Measurements from ENCODE around the gene ELMO3. TPM values are rescaled to one million over a fixed set of nuclear protein-coding genes. Genes with fewer than 3 reads are reported as not detected.

ELMO3 gene
- total RNA-seq, 2 experiments from 2014 or later, result 7.6 to 7.8 TPM

DNA sequence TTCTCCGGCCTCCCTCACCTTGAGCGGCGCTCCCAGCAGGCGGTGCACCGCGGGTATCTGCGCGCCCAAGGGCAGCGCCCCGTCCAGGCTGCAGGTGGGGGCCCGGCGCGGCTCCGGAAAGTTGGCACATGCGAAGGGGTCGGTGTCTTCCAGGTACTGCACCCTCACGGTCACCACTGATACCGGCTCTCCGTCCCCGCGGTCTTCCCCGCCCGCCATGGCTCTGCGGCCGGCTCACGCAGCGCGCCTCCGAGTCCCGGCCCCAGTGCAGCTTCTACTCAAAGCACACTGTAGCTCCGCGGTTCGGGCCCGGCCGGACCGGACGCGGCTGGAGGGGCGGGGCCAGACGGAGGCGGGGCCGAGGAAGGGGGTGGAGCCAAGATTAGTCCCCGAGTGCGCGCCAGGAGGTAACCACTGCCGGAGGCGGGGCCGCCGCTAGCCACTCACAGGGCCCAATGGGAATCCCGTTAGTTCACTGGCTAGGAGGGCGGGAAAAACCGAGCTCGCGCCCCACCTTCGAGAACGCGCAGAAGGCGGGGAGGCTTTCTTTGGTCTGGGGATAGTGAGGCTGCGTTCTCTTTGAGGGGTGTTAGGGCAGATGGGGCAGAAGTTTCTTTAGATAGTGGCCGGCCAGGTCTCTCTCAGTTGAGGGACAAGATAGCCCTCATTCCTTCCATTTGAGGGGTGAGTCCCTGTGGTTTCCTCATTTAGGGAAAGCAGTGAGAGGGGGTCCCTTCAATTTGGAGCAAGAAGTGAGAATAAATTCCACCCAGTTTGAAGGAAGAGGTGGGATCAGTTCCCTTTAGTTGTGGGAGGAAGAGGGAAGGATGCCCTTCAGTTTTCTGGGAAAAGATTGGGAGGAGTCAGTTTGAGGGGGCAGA, 48.5 kb downstream of the ELMO3 start, which contains the start of gene FHOD1:
FHOD1 (minus strand) TSS at position 290 of the 881 bp plus-strand sequence; CDS start at position 219, 71 bp downstream.
- Histone ChIP-seq H3K79me2 (ENCODE audit: insufficient read depth, low read depth, low read length) (no peaks in the 10 kb centered on the region; the same call in 1 of the 2 replicates), H2AFZ (ENCODE audit: low read length) (peak within 1 kb of the TSS; percentile 73; the same call in 1 of the 2 replicates), H3K9me3 (ENCODE audit: low read length) (no peaks in the 10 kb centered on the region), H3K4me2 (ENCODE audit: low read length) (peak within 1 kb of the TSS; percentile 94), H3K9me2 (ENCODE audit: insufficient read depth, low read length) (no peaks in the 10 kb centered on the region), H3K4me1 (ENCODE audit: insufficient read depth, low read length, poor library complexity, severe bottlenecking) (peaks cover 47% of the 10 kb centered on the region), H3K36me3 (ENCODE audit: insufficient read depth, low read length) (no peaks in the 10 kb centered on the region), H4K20me1 (ENCODE audit: insufficient read depth, low read length) (no peaks in the 10 kb centered on the region), H3K27ac (ENCODE audit: low read depth, low read length, poor library complexity, severe bottlenecking) (peak within 1 kb of the TSS; percentile 70), H3K4me3 (ENCODE audit: low read depth, low read length, poor library complexity, severe bottlenecking) (peak within 1 kb of the TSS; percentile 86)
- CTCF ChIA-PET (ENCODE audit: unreplicated experiment), result interaction anchor here (0.5 to 1.0 kb wide), 3 partner anchors 20 to 50 kb away, joined by 3 to 5 read pairs (median 5); partner anchors contain the start of gene TMEM208
- BruUV-seq (replicated peaks), result no TSS peak
- peak; percentile 98 for DNase-seq (ENCODE audit: low spot score)
- intact Hi-C loops (cut with micrococcal nuclease; ENCODE audit: unreplicated experiment), result loop anchor here (1.0 to 2.0 kb wide), 2 partner anchors 20 to 55 kb away; partner anchors contain the start of genes E2F4 and TMEM208
- POLR2A ChIA-PET, result interaction anchor here (0.5 to 1.5 kb wide), 6 partner anchors 12 to 273 kb away, joined by 3 to 5 read pairs (median 4); partner anchors contain the start of gene TMEM208
- no peak for TF ChIP-seq EZH2phosphoT487 (IDR thresholded peaks at IDR 0.05; ENCODE audit: borderline replicate concordance, low read depth, low read length)
- TF ChIP-seq, protein P1, sequence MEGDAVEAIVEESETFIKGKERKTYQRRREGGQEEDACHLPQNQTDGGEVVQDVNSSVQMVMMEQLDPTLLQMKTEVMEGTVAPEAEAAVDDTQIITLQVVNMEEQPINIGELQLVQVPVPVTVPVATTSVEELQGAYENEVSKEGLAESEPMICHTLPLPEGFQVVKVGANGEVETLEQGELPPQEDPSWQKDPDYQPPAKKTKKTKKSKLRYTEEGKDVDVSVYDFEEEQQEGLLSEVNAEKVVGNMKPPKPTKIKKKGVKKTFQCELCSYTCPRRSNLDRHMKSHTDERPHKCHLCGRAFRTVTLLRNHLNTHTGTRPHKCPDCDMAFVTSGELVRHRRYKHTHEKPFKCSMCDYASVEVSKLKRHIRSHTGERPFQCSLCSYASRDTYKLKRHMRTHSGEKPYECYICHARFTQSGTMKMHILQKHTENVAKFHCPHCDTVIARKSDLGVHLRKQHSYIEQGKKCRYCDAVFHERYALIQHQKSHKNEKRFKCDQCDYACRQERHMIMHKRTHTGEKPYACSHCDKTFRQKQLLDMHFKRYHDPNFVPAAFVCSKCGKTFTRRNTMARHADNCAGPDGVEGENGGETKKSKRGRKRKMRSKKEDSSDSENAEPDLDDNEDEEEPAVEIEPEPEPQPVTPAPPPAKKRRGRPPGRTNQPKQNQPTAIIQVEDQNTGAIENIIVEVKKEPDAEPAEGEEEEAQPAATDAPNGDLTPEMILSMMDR (conservative IDR thresholded peaks at IDR 0.05; ENCODE audit: low read length), result 0 out of 2 replicates have a peak, but pooled peaks have one; percentile 8

GRCh38 chr16:67248073-67248400, 49.1 kb downstream of the ELMO3 start:
- CTCF ChIA-PET (ENCODE audit: unreplicated experiment), result interaction anchor here (1.0 kb wide), 2 partner anchors 10 to 21 kb away, joined by 3 to 5 read pairs; partner anchors contain the start of gene TMEM208
- Histone ChIP-seq H3K9me2 (ENCODE audit: insufficient read depth, low read length) (no peaks in the 10 kb centered on the region), H3K4me1 (ENCODE audit: insufficient read depth, low read length, poor library complexity, severe bottlenecking) (peaks cover 46% of the 10 kb centered on the region), H3K27ac (ENCODE audit: low read depth, low read length, poor library complexity, severe bottlenecking) (no peak overlapping the region), H3K9me3 (ENCODE audit: low read length) (no peaks in the 10 kb centered on the region), H3K36me3 (ENCODE audit: insufficient read depth, low read length) (no peaks in the 10 kb centered on the region), H4K20me1 (ENCODE audit: insufficient read depth, low read length) (no peaks in the 10 kb centered on the region), H3K79me2 (ENCODE audit: insufficient read depth, low read depth, low read length) (no peaks in the 10 kb centered on the region; the same call in 1 of the 2 replicates), H3K4me3 (ENCODE audit: low read depth, low read length, poor library complexity, severe bottlenecking) (peak overlapping the region; percentile 86), H3K4me2 (ENCODE audit: low read length) (peak overlapping the region; percentile 94), H2AFZ (ENCODE audit: low read length) (peak overlapping the region; percentile 53; the same call in 1 of the 2 replicates)
- POLR2A ChIA-PET, result interaction anchor here (0.6 to 1.0 kb wide), 4 partner anchors 20 to 273 kb away, joined by 3 to 5 read pairs (median 4); partner anchors contain the start of genes ATP6V0D1 and TMEM208
- no TSS peak for BruUV-seq (replicated peaks)
- intact Hi-C loops (cut with micrococcal nuclease; ENCODE audit: unreplicated experiment), result no loop called here
- no peak for DNase-seq (ENCODE audit: low spot score)
- TF ChIP-seq EZH2phosphoT487 (IDR thresholded peaks at IDR 0.05; ENCODE audit: borderline replicate concordance, low read depth, low read length), result no peak
- TF ChIP-seq, protein P1 (conservative IDR thresholded peaks at IDR 0.05; ENCODE audit: low read length), result no peak
